ENCODE data around the gene BCAN. TPM values are rescaled to one million over a fixed set of nuclear protein-coding genes. Genes with fewer than 3 reads are reported as not detected.

The BCAN gene
- total RNA-seq, 4 donors from 2014 or later = not detected

- peak; percentile 84 for DNase-seq (ENCODE audit: low spot score)
- ATAC-seq (ENCODE audit: low FRiP score) = peak; percentile 51
- peak in 1 of 3 donors; percentile 70 for TF ChIP-seq CTCF (IDR thresholded peaks at IDR 0.05)
Measured at GRCh38 chr1:156705918-156706656, 64.2 kb downstream of the BCAN start.

- ATAC-seq (ENCODE audit: low FRiP score) = no peak
Measured at GRCh38 chr1:156706657-156707416, 64.9 kb downstream of the BCAN start.

GRCh38 chr1:156707417-156708217 is 65.7 kb downstream of the BCAN start:
- no peak for TF ChIP-seq CTCF (IDR thresholded peaks at IDR 0.05)
- DNase-seq (ENCODE audit: low spot score) (no peak), ATAC-seq (ENCODE audit: low FRiP score) (no peak)

More at GRCh38 chr1:156706657-156707416, 64.9 kb downstream of the BCAN start:
- TF ChIP-seq CTCF (IDR thresholded peaks at IDR 0.05) = no peak
- no peak for DNase-seq (ENCODE audit: low spot score)

GRCh38 chr1:156708218-156708661 is 66.3 kb downstream of the BCAN start:
- no peak for TF ChIP-seq CTCF (IDR thresholded peaks at IDR 0.05)
- ATAC-seq (ENCODE audit: low FRiP score) = no peak

GRCh38 chr1:156709031-156709430 is 67.1 kb downstream of the BCAN start:
- DNase-seq (ENCODE audit: low spot score) = no peak
- ATAC-seq (ENCODE audit: low FRiP score) = no peak
- no peak for TF ChIP-seq CTCF (IDR thresholded peaks at IDR 0.05)

More at GRCh38 chr1:156708218-156708661, 66.3 kb downstream of the BCAN start:
- DNase-seq (ENCODE audit: low spot score) = no peak

Other genes starting within 250 kb of the BCAN start
- gene MEF2D, start 141.3 kb upstream of the BCAN start, total RNA-seq = 10 to 100 TPM; 22.8 to 33.8 (median 28.1) TPM
- gene IQGAP3, start 69.6 kb upstream of the BCAN start, total RNA-seq = 1 to 10 TPM in 1 of 4 donors, under 1 TPM in 3; 0.16 to 4.2 (median 0.23) TPM
- gene TTC24, start 62.4 kb upstream of the BCAN start, total RNA-seq = not detected
- 10 to 100 TPM; 49.4 to 71.5 (median 58.9) TPM for gene NAXE, start 50.3 kb upstream of the BCAN start, total RNA-seq
- 10 to 100 TPM; 30.2 to 77.5 (median 35.5) TPM for gene GPATCH4, start 40.6 kb upstream of the BCAN start, total RNA-seq
- gene HAPLN2, start 22.7 kb upstream of the BCAN start, total RNA-seq = 1 to 10 TPM in 1 of 4 donors, not detected in 3; 2.8 TPM
- 10 to 100 TPM; 17.4 to 76.4 (median 27.7) TPM for gene NES, start 35.3 kb downstream of the BCAN start, total RNA-seq
- 1 to 10 TPM in 3 of 4 donors, not detected in 1; 4.5 to 8.8 (median 8.8) TPM for gene CRABP2, start 63.5 kb downstream of the BCAN start, total RNA-seq
- gene METTL25B, start 86.4 kb downstream of the BCAN start, total RNA-seq = 10 to 100 TPM; 12.1 to 25.4 (median 18.8) TPM
- 10 to 100 TPM; 19.8 to 34.1 (median 28.2) TPM for gene ISG20L2, start 86.6 kb downstream of the BCAN start, total RNA-seq
- 10 to 100 TPM; 45.0 to 74.4 (median 69.8) TPM for gene MRPL24, start 99.0 kb downstream of the BCAN start, total RNA-seq
- gene HDGF, start 109.6 kb downstream of the BCAN start, total RNA-seq = 100 to 1,000 TPM; 124 to 242 (median 137) TPM
- gene PRCC, start 125.4 kb downstream of the BCAN start, total RNA-seq = 10 to 100 TPM; 25.5 to 34.7 (median 28.2) TPM
- 1 to 10 TPM; 2.2 to 6.5 (median 3.7) TPM for gene SH2D2A, start 174.7 kb downstream of the BCAN start, total RNA-seq
- gene INSRR, start 217.0 kb downstream of the BCAN start, total RNA-seq = under 1 TPM in 3 of 4 donors, not detected in 1; 0.06 to 0.12 (median 0.09) TPM
- 1 to 10 TPM; 1.3 to 6.3 (median 1.6) TPM for gene NTRK1, start 218.7 kb downstream of the BCAN start, total RNA-seq